H1 (cell line): ENCODE data around the gene NELL1. TPM values are rescaled to one million over a fixed set of nuclear protein-coding genes. Genes with fewer than 3 reads are reported as not detected.

Experiments used
- CTCF ChIA-PET: fragments of 300-600 bp; sonication (Branson Sonifier 250); formaldehyde crosslinking; loops from one replicate; lab custom pipeline; 2021; ENCODE audit not compliant: partially characterized antibody; lab: Charles Lee
- POLR2A ChIA-PET: fragments of 300-600 bp; sonication (Branson Sonifier 250); formaldehyde crosslinking; loops from one replicate; lab custom pipeline; 2021; ENCODE audit warnings: inconsistent platforms; ENCODE audit not compliant: partially characterized antibody; lab: Charles Lee
- DNase-seq, 2 experiments: peaks; one replicate each; pipeline versions ENCODE4 v3.0.0 to v3.0.0-alpha.2; 2010 to 2022; ENCODE audit warnings: low spot score in 2 of 2, low read depth in 1 of 2, mixed read lengths in 1 of 2
- FAIRE-seq: peaks from 2 replicates; lab custom pipeline; 2011; peaks lifted over from hg19 to GRCh38; lab: Jason Lieb, UNC
- H2AFZ ChIP-seq: 2 replicates; pipeline ENCODE4 v1.8.1; 2012; ENCODE audit warnings: low read length, inconsistent platforms
- H2AK5ac ChIP-seq: 2 replicates; pipeline ENCODE4 v1.6.1; 2013; ENCODE audit warnings: low read depth, low read length
- H2BK120ac ChIP-seq: replicated peaks from 2 replicates; pipeline ENCODE3; 2013; ENCODE audit warnings: low read depth, low read length, inconsistent platforms
- H2BK12ac ChIP-seq: 2 replicates; pipeline ENCODE4 v1.6.1; 2013; ENCODE audit warnings: low read depth, low read length
- H2BK15ac ChIP-seq: 2 replicates; pipeline ENCODE4 v1.6.1; 2013; ENCODE audit warnings: low read length
- H2BK20ac ChIP-seq: 2 replicates; pipeline ENCODE4 v1.6.1; 2013; ENCODE audit warnings: low read length
- H2BK5ac ChIP-seq: 2 replicates; pipeline ENCODE4 v1.6.1; 2013; ENCODE audit warnings: low read depth, low read length
- H3K14ac ChIP-seq: 2 replicates; pipeline ENCODE4 v1.6.1; 2013; ENCODE audit warnings: inconsistent platforms; ENCODE audit not compliant: insufficient read length
- H3K18ac ChIP-seq: 2 replicates; pipeline ENCODE4 v1.6.1; 2013; ENCODE audit warnings: low read length; ENCODE audit errors: extremely low read depth
- H3K23ac ChIP-seq: 2 replicates; pipeline ENCODE4 v1.6.1; 2013; ENCODE audit warnings: inconsistent platforms; ENCODE audit not compliant: insufficient read length
- H3K23me2 ChIP-seq: 2 replicates; pipeline ENCODE4 v1.6.1; 2013; ENCODE audit warnings: low read depth, low read length
- H3K27ac ChIP-seq: 2 replicates; pipeline ENCODE4 v1.6.1; 2011; ENCODE audit warnings: low read depth, low read length, inconsistent platforms
- H3K27me3 ChIP-seq, 4 experiments: replicated peaks in 1 of 4; 1 replicate in 1 of 4; 2 replicates in 3 of 4; pipeline versions ENCODE4 v1.6.1 to v1.8.1; 2011 to 2013; ENCODE audit warnings: low read length in 3 of 4, mild to moderate bottlenecking in 3 of 4, inconsistent platforms in 2 of 4, mixed read lengths in 2 of 4, moderate library complexity in 1 of 4; ENCODE audit not compliant: control insufficient read depth in 3 of 4, insufficient read depth in 3 of 4; ENCODE audit errors: extremely low read depth in 1 of 4
- H3K36me3 ChIP-seq, 4 experiments: 2 replicates each; pipeline versions ENCODE4 v1.6.1 to v1.8.1; 2011 to 2013; ENCODE audit warnings: mild to moderate bottlenecking in 4 of 4, low read length in 3 of 4, moderate library complexity in 2 of 4, control low read depth in 1 of 4, inconsistent platforms in 1 of 4; ENCODE audit not compliant: insufficient read depth in 4 of 4, control insufficient read depth in 2 of 4
- H3K4ac ChIP-seq: replicated peaks from 2 replicates; pipeline ENCODE3; 2013; ENCODE audit warnings: low read length, low read depth, mixed read lengths, inconsistent platforms; ENCODE audit not compliant: insufficient read length
- H3K4me1 ChIP-seq, 4 experiments: replicated peaks in 1 of 4; 1 replicate in 1 of 4; 2 replicates in 3 of 4; pipeline versions ENCODE4 v1.6.1 to v1.8.1; 2011 to 2013; ENCODE audit warnings: low read length in 3 of 4, inconsistent platforms in 2 of 4, mixed read lengths in 1 of 4; ENCODE audit not compliant: insufficient read depth in 4 of 4, control insufficient read depth in 3 of 4
- H3K4me2 ChIP-seq, 2 experiments: 2 replicates each; pipeline versions ENCODE4 v1.6.1 to v1.8.1; 2011 to 2013; ENCODE audit warnings: low read depth in 2 of 2, low read length in 2 of 2, control low read depth in 1 of 2, inconsistent platforms in 1 of 2, mild to moderate bottlenecking in 1 of 2; ENCODE audit not compliant: insufficient read depth in 1 of 2
- H3K4me3 ChIP-seq, 4 experiments: fragments of 200-600, 300-600 bp in 1 of 4; sonication (generic), shearing (Covaris generic), sonication (Bioruptor Twin) in 1 of 4; 2 replicates each; pipeline versions ENCODE4 v1.5.1 to v1.8.1; 2011 to 2016; ENCODE audit warnings: low read length in 4 of 4, low read depth in 3 of 4, control low read depth in 2 of 4, inconsistent platforms in 2 of 4, mild to moderate bottlenecking in 2 of 4, mixed read lengths in 1 of 4, moderate library complexity in 1 of 4; ENCODE audit not compliant: insufficient read depth in 2 of 4; ENCODE audit errors: extremely low read depth in 1 of 4
- H3K56ac ChIP-seq: replicated peaks from 2 replicates; pipeline ENCODE3; 2013; ENCODE audit warnings: low read depth, mild to moderate bottlenecking, mixed read lengths, low read length, inconsistent platforms; ENCODE audit not compliant: insufficient read length
- H3K79me1 ChIP-seq: 2 replicates; pipeline ENCODE4 v1.6.1; 2013; ENCODE audit warnings: low read depth, low read length, control low read depth
- H3K79me2 ChIP-seq, 2 experiments: 2 replicates each; pipeline versions ENCODE4 v1.6.1 to v1.8.1; 2012 to 2013; ENCODE audit warnings: low read length in 2 of 2, mild to moderate bottlenecking in 2 of 2, inconsistent platforms in 1 of 2; ENCODE audit not compliant: insufficient read depth in 2 of 2, control insufficient read depth in 1 of 2
- H3K9ac ChIP-seq, 4 experiments: replicated peaks in 1 of 4; 1 replicate in 1 of 4; 2 replicates in 3 of 4; pipeline versions ENCODE4 v1.6.1 to v1.8.1; 2011 to 2013; ENCODE audit warnings: low read depth in 3 of 4, low read length in 3 of 4, control low read depth in 2 of 4, mild to moderate bottlenecking in 2 of 4, moderate library complexity in 2 of 4, inconsistent platforms in 1 of 4; ENCODE audit errors: extremely low read depth in 1 of 4
- H3K9me3 ChIP-seq, 2 experiments: 2 replicates each; pipeline versions ENCODE4 v1.6.1 to v1.8.1; 2012 to 2013; ENCODE audit warnings: mild to moderate bottlenecking in 2 of 2, moderate library complexity in 2 of 2, control low read depth in 1 of 2, inconsistent platforms in 1 of 2, low read depth in 1 of 2, low read length in 1 of 2, mixed read lengths in 1 of 2; ENCODE audit not compliant: insufficient read depth in 2 of 2
- H4K20me1 ChIP-seq, 2 experiments: replicated peaks in 1 of 2; 2 replicates each; pipeline versions ENCODE3 to v1.8.1; 2011 to 2013; ENCODE audit warnings: inconsistent platforms in 2 of 2, low read length in 2 of 2, mild to moderate bottlenecking in 1 of 2; ENCODE audit not compliant: insufficient read depth in 2 of 2, control insufficient read depth in 1 of 2
- H4K5ac ChIP-seq: 2 replicates; pipeline ENCODE4 v1.6.1; 2013; ENCODE audit warnings: low read length, low read depth, mixed read lengths, inconsistent platforms; ENCODE audit not compliant: insufficient read length
- H4K8ac ChIP-seq: 2 replicates; pipeline ENCODE4 v1.8.0; 2013; ENCODE audit warnings: mild to moderate bottlenecking, moderate library complexity, low read length, inconsistent platforms; ENCODE audit not compliant: insufficient read depth; ENCODE audit errors: extremely low read depth
- H4K91ac ChIP-seq: replicated peaks from 2 replicates; pipeline ENCODE3; 2013; ENCODE audit warnings: low read length, mixed read lengths, inconsistent platforms; ENCODE audit not compliant: insufficient read length
- BRCA1 ChIP-seq: IDR thresholded peaks from 2 replicates; pipeline ENCODE4 v1.6.1; 2012; ENCODE audit warnings: low read depth, low read length, improper control_type of control experiment
- CTBP2 ChIP-seq: IDR thresholded peaks from 2 replicates; pipeline ENCODE4 v1.7.0; 2011; ENCODE audit warnings: borderline replicate concordance, mild to moderate bottlenecking, moderate library complexity, mixed read lengths, low read length; ENCODE audit not compliant: insufficient read depth, insufficient read length
- EZH2 ChIP-seq: fragments of 200-600 bp; sonication (generic); IDR thresholded peaks from 2 replicates; pipeline ENCODE4 v1.7.1; 2012; ENCODE audit warnings: low read depth, mild to moderate bottlenecking, moderate library complexity, low read length, inconsistent platforms; ENCODE audit not compliant: severe bottlenecking
- JUN ChIP-seq: IDR thresholded peaks from 2 replicates; pipeline ENCODE4 v1.6.1; 2011; ENCODE audit warnings: low read depth, mild to moderate bottlenecking, improper control_type of control experiment, low read length
- KDM4A ChIP-seq: IDR thresholded peaks from one replicate; pipeline ENCODE4 v1.7.1; 2012; ENCODE audit warnings: low read depth, mild to moderate bottlenecking, moderate library complexity, low read length, inconsistent platforms; ENCODE audit not compliant: severe bottlenecking
- RNF2 ChIP-seq: fragments of 200-900, 300-1000 bp; sonication (generic); IDR thresholded peaks from 2 replicates; pipeline ENCODE4 v1.7.1; 2016; ENCODE audit warnings: borderline replicate concordance, low read depth, mild to moderate bottlenecking, antibody characterized with exemption, low read length; ENCODE audit not compliant: poor library complexity, severe bottlenecking; ENCODE audit errors: missing control alignments
- SAP30 ChIP-seq: fragments of 300-600 bp; sonication (generic); IDR thresholded peaks from 2 replicates; pipeline ENCODE4 v1.7.1; 2012; ENCODE audit warnings: low read length, moderate library complexity, mild to moderate bottlenecking, inconsistent platforms; ENCODE audit not compliant: insufficient read depth, insufficient replicate concordance
- SIN3A ChIP-seq, 2 experiments: IDR thresholded peaks in 1 of 2; conservative IDR thresholded peaks in 1 of 2; 2 replicates each; pipeline ENCODE4 v1.6.1; 2011 to 2012; ENCODE audit warnings: low read length in 2 of 2, improper control_type of control experiment in 1 of 2, low read depth in 1 of 2, mild to moderate bottlenecking in 1 of 2
- SP4 ChIP-seq: IDR thresholded peaks from 2 replicates; pipeline ENCODE4 v1.6.1; 2012; ENCODE audit warnings: low read length, inconsistent platforms
- SRF ChIP-seq: IDR thresholded peaks from 2 replicates; pipeline ENCODE4 v1.6.1; 2011; ENCODE audit warnings: mild to moderate bottlenecking, low read depth, low read length, moderate library complexity
- SUZ12 ChIP-seq: fragments of 200-600 bp; sonication (generic); IDR thresholded peaks from 2 replicates; pipeline ENCODE4 v1.6.1; 2012; ENCODE audit warnings: mild to moderate bottlenecking, inconsistent platforms, low read length, moderate library complexity, mixed read lengths
- WGBS, 2 experiments: shearing (Covaris generic) in 1 of 2; methylation state at CpG; one replicate each; pipeline versions ENCODE4 v1.1.6 to v1.1.7; 2013 to 2015; ENCODE audit warnings: low lambda C conversion rate in 2 of 2, mixed read lengths in 2 of 2, inconsistent platforms in 1 of 2, low coverage in 1 of 2, missing lambda C conversion rate in 1 of 2; ENCODE audit not compliant: insufficient replicate concordance in 2 of 2, insufficient coverage in 1 of 2, insufficient read length in 1 of 2; ENCODE audit errors: extremely low coverage in 1 of 2, missing lambda C conversion rate in 1 of 2; 5-methylcytosine and 5-hydroxymethylcytosine counted together
- polyA plus RNA-seq, 7 experiments: library from polyadenylated mRNA; depleted of rRNA in 3 of 7; stranded (reverse) in 5 of 7; unstranded in 2 of 7; fragments of >200 nt in 5 of 7; fragments of 200-250 nt in 2 of 7; gene quantifications; 1 replicate in 5 of 7; 2 replicates in 1 of 7; 4 replicates in 1 of 7; pipeline versions ENCODE4 v1.2.1 to v1.2.3, GENCODE V29; 2011 to 2013; ENCODE audit warnings: missing spikeins in 2 of 7, mixed read lengths in 2 of 7
- total RNA-seq: library from RNA; stranded (reverse); fragmentation: NEBNext Ultra II Directional; extraction: Animal tissue kit (Norgen Biotek cat#: 25700); gene quantifications from 2 replicates; pipeline ENCODE4 v1.2.1, GENCODE V29; 2021

NELL1 gene
- total and polyA plus RNA-seq, 2 of the 8 experiments (the other 6 are each of a cell fraction or from before 2014, with no cell fraction given), result 0.21 TPM; not detected in 1

DNA sequence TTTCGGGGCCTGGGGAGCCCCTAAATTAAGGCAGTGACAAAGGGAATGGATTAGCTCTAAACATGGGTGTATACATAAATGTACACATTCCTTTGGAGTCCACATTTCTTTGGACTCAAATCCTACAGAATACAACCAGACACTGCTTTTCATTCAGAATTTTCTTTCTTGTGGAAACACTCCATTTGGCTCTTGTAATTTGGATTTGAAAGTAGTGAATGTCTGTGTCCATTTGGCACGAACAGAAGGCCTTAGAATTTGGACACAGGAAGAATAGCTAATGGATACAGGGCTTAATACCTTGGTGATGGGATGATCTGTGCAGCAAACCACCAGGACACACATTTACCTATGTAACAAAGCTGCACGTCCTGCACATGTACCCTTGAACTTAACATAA, 399.5 kb downstream of the NELL1 start:
- Histone ChIP-seq H2BK12ac (no peak overlapping the region), H3K79me2 (no peaks in the 10 kb centered on the region), H3K79me1 (no peaks in the 10 kb centered on the region), H3K23me2 (no peaks in the 10 kb centered on the region; the same call in 1 of the 2 replicates), H3K4me3 (no peak overlapping the region), H3K4ac (no peak overlapping the region), H2BK15ac (no peak overlapping the region), H2BK5ac (no peak overlapping the region), H3K36me3 (no peaks in the 10 kb centered on the region), H3K27me3 (no peaks in the 10 kb centered on the region), H3K4me1 (peaks cover 0 to 5% (median 2%) of the 10 kb centered on the region in 4 experiments; a peak in 2 of 7 replicates), H3K4me2 (no peak overlapping the region), H4K20me1 (no peaks in the 10 kb centered on the region), H2AK5ac (no peak overlapping the region), H3K18ac (no peak overlapping the region), H4K5ac (no peak overlapping the region), H3K27ac (no peak overlapping the region), H2BK20ac (no peak overlapping the region), H4K8ac (no peak overlapping the region), H3K56ac (no peak overlapping the region), H4K91ac (no peak overlapping the region), H3K14ac (no peak overlapping the region), H3K23ac (no peak overlapping the region), H2AFZ (no peak overlapping the region), H2BK120ac (no peak overlapping the region), H3K9me3 (peaks cover 0 to under 1% of the 10 kb centered on the region in 2 experiments; a peak in 2 of 4 replicates), H3K9ac (no peak overlapping the region)
- DNase-seq (no peak), FAIRE-seq (no peak)
- ChIA-PET POLR2A (no interaction called here), CTCF (interaction anchor here (0.5 to 1.8 kb wide), 7 partner anchors 9 to 419 kb away, joined by 3 to 6 read pairs (median 3); no protein-coding TSS in a partner anchor)
- 95% methylated on average over 3 of the region's 3 CpGs; no CpG with 5 or more reads in 1 of the 2 experiments for WGBS, 2 experiments
- TF ChIP-seq KDM4A, result no peak
- TF ChIP-seq RNF2, result no peak
- TF ChIP-seq SUZ12, result no peak
- TF ChIP-seq SP4, result no peak
- TF ChIP-seq CTBP2, result no peak
- no peak for TF ChIP-seq BRCA1
- TF ChIP-seq SIN3A (conservative IDR thresholded peaks at IDR 0.05 in 1 of 2, IDR thresholded peaks at IDR 0.05 in 1 of 2; ENCODE audit: low read depth in 1 of 2, low read length in 2 of 2), result no peak
- no peak for TF ChIP-seq EZH2
- no peak for TF ChIP-seq SRF
- TF ChIP-seq SAP30, result no peak
- no peak for TF ChIP-seq JUN
